Osteocyte (in vitro differentiated cells): ENCODE measurements around the gene SFMBT1. TPM values are rescaled to one million over a fixed set of nuclear protein-coding genes. Genes with fewer than 3 reads are reported as not detected.

Experiments used
- DNase-seq: peaks from one replicate; pipeline ENCODE4 v3.0.0; 2021; ENCODE audit warnings: mixed read lengths; ENCODE audit not compliant: unreplicated experiment; ENCODE audit errors: extremely low spot score
- H3K27ac Mint-ChIP-seq: one replicate; pipeline ENCODE4 v1.8.0; 2021; ENCODE audit warnings: mild to moderate bottlenecking, mixed read lengths; ENCODE audit not compliant: unreplicated experiment
- H3K27me3 Mint-ChIP-seq: one replicate; pipeline ENCODE4 v1.8.0; 2021; ENCODE audit warnings: mixed read lengths; ENCODE audit not compliant: unreplicated experiment
- H3K36me3 Mint-ChIP-seq: one replicate; pipeline ENCODE4 v1.8.0; 2021; ENCODE audit warnings: mixed read lengths; ENCODE audit not compliant: unreplicated experiment
- H3K4me1 Mint-ChIP-seq: one replicate; pipeline ENCODE4 v1.8.0; 2021; ENCODE audit warnings: mixed read lengths; ENCODE audit not compliant: unreplicated experiment
- H3K4me3 Mint-ChIP-seq: one replicate; pipeline ENCODE4 v1.8.0; 2021; ENCODE audit warnings: mild to moderate bottlenecking, moderate library complexity, mixed read lengths; ENCODE audit not compliant: unreplicated experiment
- H3K9me3 Mint-ChIP-seq: one replicate; pipeline ENCODE4 v1.8.0; 2021; ENCODE audit warnings: mixed read lengths; ENCODE audit not compliant: unreplicated experiment
- CTCF ChIP-seq: fragments of 200-600 bp; sonication (generic); IDR thresholded peaks from 2 replicates; pipeline ENCODE4 v1.5.0; 2021; ENCODE audit warnings: antibody characterized with exemption, mild to moderate bottlenecking, moderate library complexity
- total RNA-seq: library from RNA; stranded (reverse); gene quantifications from 2 replicates; pipeline ENCODE4 v1.2.1, GENCODE V29; 2021

The SFMBT1 gene
- total RNA-seq, 1 donor from 2014 or later: 8.0 TPM

DNA sequence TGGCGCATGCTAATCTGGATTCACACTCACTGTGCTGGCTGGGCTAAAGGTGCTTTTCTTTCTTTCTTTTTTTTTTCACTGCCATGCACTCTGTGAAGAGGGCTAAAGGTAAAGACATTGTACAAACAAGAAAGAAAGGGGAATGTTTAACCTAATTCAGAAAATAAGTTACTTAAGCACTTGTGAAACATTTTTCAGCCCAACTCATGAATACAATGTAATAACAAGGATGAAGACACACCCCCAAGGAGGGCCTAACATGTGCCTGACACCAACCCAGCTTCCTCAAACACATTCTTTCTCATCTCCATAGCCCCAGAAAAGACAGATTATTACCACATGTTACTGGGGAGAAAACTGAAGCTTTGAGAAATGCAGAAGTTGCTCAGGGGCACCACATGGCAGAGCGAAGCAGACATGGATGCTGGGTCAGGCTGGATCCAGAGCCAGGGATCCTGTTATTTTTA is 154.2 kb downstream of the SFMBT1 start:
- no peak for TF ChIP-seq CTCF
- Mint-ChIP-seq H3K27me3 (no peaks in the 10 kb centered on the region), H3K36me3 (peaks cover 7% of the 10 kb centered on the region), H3K9me3 (no peaks in the 10 kb centered on the region), H3K4me1 (peaks cover 32% of the 10 kb centered on the region), H3K27ac (peak overlapping the region; percentile 75), H3K4me3 (no peak overlapping the region)
- peak; percentile 46 for DNase-seq

- no peak for TF ChIP-seq CTCF
- DNase-seq: peak; percentile 69
- Mint-ChIP-seq H3K36me3 (peaks cover 7% of the 10 kb centered on the region), H3K4me3 (no peak overlapping the region), H3K4me1 (peaks cover 27% of the 10 kb centered on the region), H3K9me3 (no peaks in the 10 kb centered on the region), H3K27ac (peak overlapping the region; percentile 75), H3K27me3 (no peaks in the 10 kb centered on the region)
Measured at GRCh38 chr3:52891164-52891563, 154.7 kb downstream of the SFMBT1 start.

GRCh38 chr3:52890735-52891134 is 155.1 kb downstream of the SFMBT1 start:
- no peak for TF ChIP-seq CTCF
- Mint-ChIP-seq H3K27ac (no peak overlapping the region), H3K4me3 (no peak overlapping the region), H3K4me1 (peaks cover 22% of the 10 kb centered on the region), H3K9me3 (no peaks in the 10 kb centered on the region), H3K27me3 (no peaks in the 10 kb centered on the region), H3K36me3 (peaks cover 7% of the 10 kb centered on the region)
- DNase-seq: peak; percentile 51

DNA sequence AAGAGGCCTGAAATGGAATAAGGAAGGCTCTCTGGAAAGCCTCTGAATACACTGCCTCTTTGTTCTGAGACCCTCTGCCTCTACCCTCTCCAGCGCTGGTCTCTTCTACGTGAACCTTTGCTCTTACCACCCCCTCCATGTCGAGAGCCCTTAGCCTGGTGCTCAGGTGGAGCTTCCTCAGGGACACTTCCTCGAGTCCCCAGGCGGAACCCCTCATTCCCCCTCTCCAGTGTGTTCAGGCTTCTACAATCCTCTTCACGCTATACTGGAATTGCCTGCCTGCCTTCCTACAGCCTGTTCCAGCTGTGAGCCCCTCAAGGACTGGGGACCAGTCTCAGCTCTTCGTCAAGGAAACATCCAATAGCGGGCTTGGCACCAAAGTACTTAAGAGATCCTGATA is 156.0 kb downstream of the SFMBT1 start:
- Mint-ChIP-seq H3K4me3 (no peak overlapping the region), H3K27me3 (no peaks in the 10 kb centered on the region), H3K4me1 (peaks cover 18% of the 10 kb centered on the region), H3K9me3 (peaks cover 5% of the 10 kb centered on the region), H3K36me3 (peaks cover 16% of the 10 kb centered on the region), H3K27ac (no peak overlapping the region)
- no peak for TF ChIP-seq CTCF
- peak; percentile 60 for DNase-seq

DNA sequence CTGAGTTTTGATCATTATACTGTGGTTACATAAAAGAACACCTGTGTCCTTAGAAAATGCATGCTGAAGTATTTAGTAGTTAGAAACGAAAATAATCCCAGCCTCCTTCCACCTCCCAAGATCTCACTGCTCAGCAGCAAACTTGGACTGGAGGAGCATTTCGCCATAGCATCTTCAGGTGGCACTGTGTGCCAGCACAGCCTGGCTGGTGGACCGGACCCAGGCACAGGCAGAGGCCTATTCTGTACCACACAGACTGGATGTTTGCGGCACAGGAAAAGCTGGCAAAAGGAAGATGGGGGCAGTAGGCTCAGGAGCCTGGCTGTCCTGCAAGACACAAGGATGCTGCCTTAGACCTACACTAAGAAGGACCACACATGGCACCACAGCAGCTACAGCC is 158.7 kb downstream of the SFMBT1 start:
- peaks cover 10% of the 10 kb centered on the region for H3K9me3 Mint-ChIP-seq
- TF ChIP-seq CTCF: no peak
- peaks cover 11% of the 10 kb centered on the region for H3K36me3 Mint-ChIP-seq
- no peaks in the 10 kb centered on the region for H3K27me3 Mint-ChIP-seq
- peaks cover 14% of the 10 kb centered on the region for H3K4me1 Mint-ChIP-seq
- H3K4me3 Mint-ChIP-seq: no peak overlapping the region
- no peak for DNase-seq
- no peak overlapping the region for H3K27ac Mint-ChIP-seq
